Activated CD4-positive, alpha-beta T cell treated with anti-CD3 and anti-CD28 coated beads, Interleukin-2, amount 10 ng/mL, durations not matched to agents 7 days and 5 days (primary cell): ENCODE results near the gene XPNPEP2. TPM values are rescaled to one million over a fixed set of nuclear protein-coding genes. Genes with fewer than 3 reads are reported as not detected.

Experiments
- CTCF ChIA-PET: fragments of 350-600 bp; sonication (Branson Sonifier 250); formaldehyde crosslinking; loops from one replicate; lab custom pipeline; 2021; ENCODE audit warnings: antibody characterized with exemption; lab: Charles Lee
- POLR2A ChIA-PET: fragments of 350-600 bp; sonication (Branson Sonifier 250); formaldehyde crosslinking; loops from one replicate; lab custom pipeline; 2021; ENCODE audit warnings: antibody characterized with exemption; lab: Charles Lee
- DNase-seq: peaks from one replicate; pipeline ENCODE4 v3.0.0-alpha.2; 2020
- H3K27ac Mint-ChIP-seq: one replicate; pipeline ENCODE4 v1.8.0; 2021; ENCODE audit warnings: mild to moderate bottlenecking, moderate library complexity, mixed read lengths
- H3K27me3 Mint-ChIP-seq: one replicate; pipeline ENCODE4 v1.8.0; 2021; ENCODE audit warnings: mixed read lengths
- H3K36me3 Mint-ChIP-seq: one replicate; pipeline ENCODE4 v1.8.0; 2021; ENCODE audit warnings: low read depth, mixed read lengths
- H3K4me1 Mint-ChIP-seq: one replicate; pipeline ENCODE4 v1.8.0; 2021; ENCODE audit warnings: mixed read lengths
- H3K4me3 Mint-ChIP-seq: one replicate; pipeline ENCODE4 v1.8.0; 2021; ENCODE audit warnings: mild to moderate bottlenecking, moderate library complexity, mixed read lengths
- H3K9me3 Mint-ChIP-seq: one replicate; pipeline ENCODE4 v1.8.0; 2021; ENCODE audit warnings: mixed read lengths
- total RNA-seq, 2 experiments: library from RNA; stranded (reverse); gene quantifications; one replicate each; pipeline ENCODE4 v1.2.3, GENCODE V29; 2021

Gene XPNPEP2
- total RNA-seq, 2 experiments from 2014 or later = 1.1 to 1.3 TPM

DNA sequence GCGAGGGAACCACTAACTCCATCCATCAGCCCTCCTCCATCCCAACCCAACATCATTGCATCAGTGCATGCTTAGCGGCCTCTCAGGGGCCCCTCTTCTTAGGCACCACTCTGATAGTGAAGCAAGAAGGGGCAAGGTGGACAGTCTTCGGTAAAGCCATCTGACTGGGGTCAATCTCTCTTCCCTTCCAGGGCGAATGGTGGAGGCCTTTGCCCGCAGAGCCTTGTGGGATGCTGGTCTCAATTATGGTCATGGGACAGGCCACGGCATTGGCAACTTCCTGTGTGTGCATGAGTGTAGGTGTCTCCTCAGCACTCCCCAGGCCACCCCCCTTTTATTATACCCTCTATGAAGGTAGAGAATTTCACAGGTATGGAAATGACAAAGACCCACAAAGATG lies 22.2 kb downstream of the XPNPEP2 start:
- Mint-ChIP-seq H3K4me3 (no peak overlapping the region), H3K27me3 (no peaks in the 10 kb centered on the region), H3K9me3 (peaks cover 1% of the 10 kb centered on the region), H3K36me3 (peaks cover 8% of the 10 kb centered on the region), H3K4me1 (peaks cover 63% of the 10 kb centered on the region), H3K27ac (no peak overlapping the region)
- POLR2A ChIA-PET = no interaction called here
- DNase-seq = no peak
- CTCF ChIA-PET = interaction anchor here (1.4 to 1.5 kb wide), 2 partner anchors 10 to 26 kb away, joined by 3 to 4 read pairs; no protein-coding TSS in a partner anchor

DNA sequence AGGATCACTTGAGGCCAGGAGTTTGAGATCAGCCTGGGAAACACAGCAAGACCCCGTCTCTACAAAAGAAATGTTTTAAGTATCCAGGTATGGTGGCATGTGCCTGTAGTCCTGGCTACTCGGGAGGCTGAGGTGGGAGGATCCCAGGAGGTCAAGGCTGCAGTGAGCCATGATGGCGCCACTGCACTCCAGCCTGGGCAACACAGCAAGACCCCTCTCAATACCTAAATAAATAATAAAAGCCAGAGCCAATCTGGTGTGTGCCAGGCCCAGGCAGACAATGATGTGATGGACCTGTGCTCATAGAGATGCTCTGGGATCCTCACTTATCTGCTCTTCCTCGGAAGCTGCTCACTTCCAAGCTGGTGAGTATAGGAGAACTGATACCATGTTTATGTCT lies 22.8 kb downstream of the XPNPEP2 start:
- H3K4me1 Mint-ChIP-seq = peaks cover 62% of the 10 kb centered on the region
- POLR2A ChIA-PET = no interaction called here
- no peak overlapping the region for H3K27ac Mint-ChIP-seq
- no peak overlapping the region for H3K4me3 Mint-ChIP-seq
- no peak for DNase-seq
- CTCF ChIA-PET = interaction anchor here (1.1 to 1.4 kb wide), 2 partner anchors 22 to 26 kb away, joined by 3 read pairs; no protein-coding TSS in a partner anchor
- H3K9me3 Mint-ChIP-seq = peaks cover 2% of the 10 kb centered on the region
- H3K36me3 Mint-ChIP-seq = peaks cover 11% of the 10 kb centered on the region
- no peaks in the 10 kb centered on the region for H3K27me3 Mint-ChIP-seq

GRCh38 chrX:129762448-129762847 lies 23.7 kb downstream of the XPNPEP2 start:
- ChIA-PET POLR2A (no interaction called here), CTCF (interaction anchor here (1.1 to 1.2 kb wide), 3 partner anchors 21 to 335 kb away, joined by 3 read pairs; no protein-coding TSS in a partner anchor)
- H3K36me3 Mint-ChIP-seq = peaks cover 14% of the 10 kb centered on the region
- peaks cover 2% of the 10 kb centered on the region for H3K9me3 Mint-ChIP-seq
- H3K4me1 Mint-ChIP-seq = peaks cover 63% of the 10 kb centered on the region
- DNase-seq = no peak
- no peak overlapping the region for H3K27ac Mint-ChIP-seq
- no peaks in the 10 kb centered on the region for H3K27me3 Mint-ChIP-seq
- no peak overlapping the region for H3K4me3 Mint-ChIP-seq

- ChIA-PET POLR2A (no interaction called here), CTCF (interaction anchor here (0.6 to 1.2 kb wide), 2 partner anchors 19 to 37 kb away, joined by 3 read pairs; no protein-coding TSS in a partner anchor)
- H3K27me3 Mint-ChIP-seq = no peaks in the 10 kb centered on the region
- H3K36me3 Mint-ChIP-seq = peaks cover 16% of the 10 kb centered on the region
- DNase-seq = no peak
- H3K4me1 Mint-ChIP-seq = peaks cover 63% of the 10 kb centered on the region
- H3K4me3 Mint-ChIP-seq = no peak overlapping the region
- H3K27ac Mint-ChIP-seq = no peak overlapping the region
- peaks cover 2% of the 10 kb centered on the region for H3K9me3 Mint-ChIP-seq
Measured at GRCh38 chrX:129763666-129764065, 24.9 kb downstream of the XPNPEP2 start.

DNA sequence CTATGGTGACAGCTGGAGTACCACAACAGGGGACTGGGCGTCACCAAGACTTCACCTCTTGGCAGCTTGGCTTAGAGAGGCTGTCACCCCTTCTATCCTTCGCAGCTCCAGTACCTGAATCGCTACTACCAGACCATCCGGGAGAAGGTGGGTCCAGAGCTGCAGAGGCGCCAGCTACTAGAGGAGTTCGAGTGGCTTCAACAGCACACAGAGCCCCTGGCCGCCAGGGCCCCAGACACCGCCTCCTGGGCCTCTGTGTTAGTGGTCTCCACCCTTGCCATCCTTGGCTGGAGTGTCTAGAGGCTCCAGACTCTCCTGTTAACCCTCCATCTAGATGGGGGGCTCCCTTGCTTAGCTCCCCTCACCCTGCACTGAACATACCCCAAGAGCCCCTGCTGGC lies 29.4 kb downstream of the XPNPEP2 start:
- H3K9me3 Mint-ChIP-seq = peaks cover 2% of the 10 kb centered on the region
- no peak for DNase-seq
- CTCF ChIA-PET = interaction anchor here (1.1 to 3.7 kb wide), 4 partner anchors 9 to 131 kb away, joined by 3 to 12 read pairs (median 7); no protein-coding TSS in a partner anchor
- peaks cover 71% of the 10 kb centered on the region for H3K4me1 Mint-ChIP-seq
- peaks cover 14% of the 10 kb centered on the region for H3K36me3 Mint-ChIP-seq
- peak overlapping the region; percentile 92 for H3K27ac Mint-ChIP-seq
- H3K27me3 Mint-ChIP-seq = no peaks in the 10 kb centered on the region
- POLR2A ChIA-PET = interaction anchor here (0.7 kb wide), 1 partner anchor 16 kb away, joined by 3 read pairs; no protein-coding TSS in a partner anchor
- H3K4me3 Mint-ChIP-seq = no peak overlapping the region

DNA sequence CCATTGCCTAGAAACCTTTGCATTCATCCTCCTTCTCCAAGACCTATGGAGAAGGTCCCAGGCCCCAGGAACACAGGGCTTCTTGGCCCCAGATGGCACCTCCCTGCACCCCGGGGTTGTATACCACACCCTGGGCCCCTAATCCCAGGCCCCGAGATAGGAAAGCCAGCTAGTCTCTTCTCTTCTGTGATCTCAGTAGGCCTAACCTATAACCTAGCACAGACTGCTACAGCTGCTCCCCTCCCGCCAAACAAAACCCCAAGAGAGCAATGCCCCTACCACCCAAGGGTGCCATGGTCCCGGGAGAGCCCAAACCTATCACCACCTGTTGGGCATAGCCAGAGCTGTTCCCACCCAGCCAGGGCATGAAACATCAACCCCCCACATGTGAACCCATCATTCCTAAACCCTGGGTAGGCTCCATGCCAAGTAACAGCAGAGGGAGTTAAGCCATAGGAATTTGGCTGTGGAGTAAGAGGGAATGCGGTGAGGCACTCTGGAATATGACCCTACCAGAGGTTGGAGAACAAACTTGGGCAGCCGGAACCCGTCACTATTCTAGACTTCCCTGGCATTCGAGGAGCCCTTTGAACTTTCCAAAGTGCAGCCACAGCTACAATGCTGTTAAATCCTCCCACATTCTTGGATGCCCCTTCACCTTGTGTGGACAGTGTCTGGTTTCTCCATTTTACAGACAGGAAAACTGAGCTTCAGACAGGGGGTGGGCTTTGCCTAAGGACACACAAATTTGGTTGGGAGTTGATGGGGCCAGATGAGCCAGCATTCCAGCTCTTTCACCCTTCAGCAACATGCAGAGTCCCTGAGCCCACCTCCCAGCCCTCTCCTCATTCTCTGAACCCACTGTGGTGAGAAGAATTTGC lies 30.0 kb downstream of the XPNPEP2 start:
- Mint-ChIP-seq H3K4me3 (peak overlapping the region; percentile 59), H3K27ac (peak overlapping the region; percentile 92), H3K9me3 (peaks cover 2% of the 10 kb centered on the region), H3K36me3 (peaks cover 12% of the 10 kb centered on the region), H3K27me3 (no peaks in the 10 kb centered on the region), H3K4me1 (peaks cover 72% of the 10 kb centered on the region)
- CTCF ChIA-PET = interaction anchor here (0.9 to 3.7 kb wide), 5 partner anchors 10 to 131 kb away, joined by 3 to 12 read pairs (median 3); no protein-coding TSS in a partner anchor
- DNase-seq = no peak
- POLR2A ChIA-PET = interaction anchor here (0.7 kb wide), 1 partner anchor 15 kb away, joined by 3 read pairs; no protein-coding TSS in a partner anchor

DNA sequence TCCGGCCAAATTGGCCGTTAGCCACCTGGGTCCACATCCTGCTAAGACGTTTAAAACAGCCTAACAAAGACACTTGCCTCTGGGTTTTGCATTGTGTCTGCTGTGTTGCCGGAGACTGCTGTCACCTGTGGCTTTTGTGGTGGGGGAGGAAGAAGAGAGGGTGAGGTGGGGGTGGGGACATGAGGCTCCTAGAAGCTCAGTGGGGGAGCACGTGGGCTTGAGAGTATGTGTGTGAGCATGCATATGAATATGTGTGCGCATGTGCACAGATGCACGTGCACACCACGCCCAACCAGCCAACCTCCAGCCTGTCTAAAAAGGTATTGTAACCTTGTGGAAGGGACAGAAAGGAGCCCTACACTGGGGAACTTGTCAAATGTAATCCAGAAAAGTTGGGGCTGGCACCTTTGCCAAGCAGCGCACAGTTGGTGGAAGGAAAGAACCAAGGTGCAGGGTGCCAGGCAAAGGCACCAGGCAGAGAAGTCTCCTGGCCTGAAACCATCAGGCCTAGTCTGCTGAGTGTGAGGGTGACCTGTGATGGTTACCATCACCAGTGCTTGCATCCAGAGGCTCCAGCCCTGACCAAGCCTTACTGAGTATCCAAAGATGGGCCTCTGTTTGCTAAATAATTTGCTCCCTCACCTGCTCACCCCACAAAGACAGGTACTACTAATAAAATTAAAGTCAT lies 30.8 kb downstream of the XPNPEP2 start:
- peaks cover 11% of the 10 kb centered on the region for H3K36me3 Mint-ChIP-seq
- peak overlapping the region; percentile 59 for H3K4me3 Mint-ChIP-seq
- ChIA-PET CTCF (interaction anchor here (0.9 to 3.7 kb wide), 4 partner anchors 10 to 17 kb away, joined by 3 to 12 read pairs (median 6); no protein-coding TSS in a partner anchor), POLR2A (no interaction called here)
- H3K27me3 Mint-ChIP-seq = no peaks in the 10 kb centered on the region
- peak overlapping the region; percentile 92 for H3K27ac Mint-ChIP-seq
- DNase-seq = peak; percentile 87
- H3K9me3 Mint-ChIP-seq = peaks cover 2% of the 10 kb centered on the region
- H3K4me1 Mint-ChIP-seq = peaks cover 77% of the 10 kb centered on the region

DNA sequence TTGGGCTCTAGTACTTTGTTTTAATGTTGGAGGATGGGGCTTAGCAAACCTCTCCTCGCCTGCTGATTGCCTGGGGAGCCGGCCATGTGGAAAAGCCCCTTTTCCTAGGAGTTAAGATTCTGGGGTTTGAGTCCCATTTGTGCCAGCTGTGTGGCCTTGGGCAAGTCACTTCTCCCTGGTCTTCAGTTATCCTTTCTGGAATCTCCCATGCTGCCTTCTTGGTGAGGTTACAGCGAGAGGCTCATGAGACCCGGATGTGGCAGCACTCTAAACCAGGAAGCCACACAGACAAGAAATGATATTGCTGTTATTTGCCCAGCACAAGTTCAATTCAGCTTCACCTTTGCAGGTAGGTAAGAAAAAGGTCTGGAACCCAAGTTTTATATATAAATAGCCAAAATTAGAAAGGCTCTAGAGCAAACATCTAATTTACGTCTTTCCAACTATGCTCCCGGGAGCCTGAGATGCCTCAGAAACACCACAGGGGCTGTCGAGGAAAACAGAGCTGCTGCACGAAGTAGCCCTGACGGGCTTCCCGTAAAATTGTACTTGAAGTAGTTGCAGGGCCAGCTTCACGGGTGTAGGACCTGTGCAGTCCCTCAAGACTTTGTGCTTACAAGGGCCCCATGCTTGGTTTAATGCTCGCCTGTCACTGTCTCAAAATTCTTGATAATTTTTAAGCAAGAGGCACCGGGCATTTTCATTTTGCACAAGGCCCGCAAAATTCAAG lies 32.7 kb downstream of the XPNPEP2 start:
- peak; percentile 45 for DNase-seq
- POLR2A ChIA-PET = interaction anchor here (1.7 kb wide), 1 partner anchor 9 kb away, joined by 5 read pairs; no protein-coding TSS in a partner anchor
- H3K4me3 Mint-ChIP-seq = peak overlapping the region; percentile 19
- no peaks in the 10 kb centered on the region for H3K9me3 Mint-ChIP-seq
- peaks cover 86% of the 10 kb centered on the region for H3K4me1 Mint-ChIP-seq
- H3K27ac Mint-ChIP-seq = peak overlapping the region; percentile 92
- H3K36me3 Mint-ChIP-seq = peaks cover 8% of the 10 kb centered on the region
- CTCF ChIA-PET = interaction anchor here (0.5 to 2.4 kb wide), 11 partner anchors 10 to 343 kb away, joined by 3 to 13 read pairs (median 4); no protein-coding TSS in a partner anchor
- no peaks in the 10 kb centered on the region for H3K27me3 Mint-ChIP-seq

DNA sequence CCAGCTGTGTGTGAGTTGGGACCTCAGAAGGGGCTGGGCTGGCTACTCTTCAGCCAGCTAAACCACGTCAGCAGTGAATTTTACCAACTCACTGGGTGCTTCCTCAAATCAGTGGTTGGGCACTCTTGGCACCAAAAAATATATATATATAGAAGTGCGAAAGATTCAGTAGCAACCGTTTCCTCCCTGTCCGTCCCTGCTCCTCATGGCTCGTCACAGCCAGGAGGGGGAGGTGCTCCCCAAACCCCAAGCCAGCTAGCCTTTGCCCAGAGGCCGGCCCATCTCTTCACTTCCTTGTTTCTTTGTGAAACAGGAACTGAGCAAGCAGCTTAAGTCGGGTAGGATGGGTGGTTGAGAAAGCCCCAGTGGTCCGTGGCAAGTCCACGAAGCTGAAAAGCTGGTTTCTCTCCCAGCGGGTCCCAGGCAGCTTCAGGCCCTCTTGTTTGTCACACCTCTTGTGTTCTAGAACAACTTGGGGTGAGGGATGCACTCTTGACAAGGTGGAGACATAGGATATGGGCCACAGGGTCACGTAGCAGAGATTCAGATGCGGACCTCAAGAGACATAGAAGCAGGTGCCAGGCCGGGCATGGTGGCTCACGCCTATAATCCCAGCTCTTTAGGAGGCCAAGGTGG lies 34.1 kb downstream of the XPNPEP2 start:
- Mint-ChIP-seq H3K9me3 (no peaks in the 10 kb centered on the region), H3K36me3 (peaks cover 2% of the 10 kb centered on the region)

DNA sequence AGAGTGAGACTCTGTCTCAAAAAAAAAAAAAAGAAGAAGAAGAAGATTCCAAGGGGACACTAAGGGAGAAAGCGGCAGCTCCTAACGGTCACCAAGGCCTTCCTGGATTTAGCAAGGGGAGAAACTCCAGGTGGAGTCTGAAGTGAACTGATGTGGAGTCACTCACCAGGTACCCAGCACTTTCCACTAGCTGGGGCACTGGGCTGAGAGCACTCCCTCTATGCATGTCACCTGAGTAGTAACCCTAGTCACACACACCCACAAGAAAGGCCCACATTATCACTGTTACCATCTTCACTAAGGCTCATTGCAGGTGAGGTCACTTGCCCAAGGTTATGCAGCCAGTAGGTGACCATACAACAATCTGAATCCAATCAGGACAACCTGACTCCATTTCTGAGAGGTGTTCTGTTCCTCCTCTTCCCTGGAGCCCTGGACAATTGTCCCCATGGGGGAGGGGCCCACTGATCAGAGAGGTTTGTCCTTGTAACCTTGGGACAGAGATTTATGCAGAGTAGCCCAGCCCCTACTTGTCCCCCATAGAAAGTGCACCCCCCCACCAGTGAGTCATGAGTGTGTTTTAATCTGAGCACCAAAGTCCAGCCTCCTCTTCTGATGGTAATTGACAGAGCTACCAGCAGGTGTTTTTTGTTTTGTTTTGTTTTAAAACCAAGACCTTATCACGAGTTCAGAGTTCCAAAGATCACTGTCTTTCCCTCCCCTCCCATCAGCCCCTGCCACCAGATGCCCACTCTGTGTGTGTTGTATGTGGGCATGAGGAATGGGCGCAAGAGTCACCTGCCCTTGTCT lies 35.1 kb downstream of the XPNPEP2 start:
- Mint-ChIP-seq H3K4me3 (no peak overlapping the region), H3K27ac (peak overlapping the region; percentile 93)
- DNase-seq = no peak

More for the DNA sequence above, 34.1 kb downstream of the XPNPEP2 start:
- Mint-ChIP-seq H3K4me1 (peaks cover 85% of the 10 kb centered on the region), H3K27ac (peak overlapping the region; percentile 93), H3K4me3 (no peak overlapping the region), H3K27me3 (no peaks in the 10 kb centered on the region)
- POLR2A ChIA-PET = no interaction called here
- peak; percentile 57 for DNase-seq
- CTCF ChIA-PET = interaction anchor here (1.0 to 2.4 kb wide), 11 partner anchors 8 to 258 kb away, joined by 3 to 13 read pairs (median 3); no protein-coding TSS in a partner anchor

More for the DNA sequence above, 35.1 kb downstream of the XPNPEP2 start:
- ChIA-PET CTCF (interaction anchor here (0.5 to 2.4 kb wide), 10 partner anchors 7 to 355 kb away, joined by 3 to 13 read pairs (median 3); no protein-coding TSS in a partner anchor), POLR2A (interaction anchor here (0.6 kb wide), 1 partner anchor 163 kb away, joined by 4 read pairs; no protein-coding TSS in a partner anchor)
- Mint-ChIP-seq H3K27me3 (no peaks in the 10 kb centered on the region), H3K4me1 (peaks cover 84% of the 10 kb centered on the region), H3K36me3 (peaks cover 2% of the 10 kb centered on the region), H3K9me3 (no peaks in the 10 kb centered on the region)
